PC-3 (cell line): Measurements from ENCODE around the gene DIS3L2. TPM values are rescaled to one million over a fixed set of nuclear protein-coding genes. Genes with fewer than 3 reads are reported as not detected.

Experiments
- ATAC-seq: fragments of 200-7000 bp; cut with Tn5 transposase; 2 replicates; pipeline ENCODE4 v1.9.1; 2020; ENCODE audit warnings: mild to moderate bottlenecking, moderate library complexity
- BruUV-seq: library from RNA; stranded (reverse); fragments of 400-500 nt; replicated peaks from 2 replicates; lab custom pipeline; 2021; lab: Mats Ljungman, UMichigan
- CTCF ChIA-PET: fragments of 300-600 bp; sonication (Branson Sonifier 250); formaldehyde crosslinking; loops from one replicate; lab custom pipeline; 2022; ENCODE audit warnings: antibody characterized with exemption; lab: Charles Lee
- POLR2A ChIA-PET: fragments of 300-600 bp; sonication (Branson Sonifier 250); formaldehyde crosslinking; loops from one replicate; lab custom pipeline; 2022; ENCODE audit warnings: antibody characterized with exemption; ENCODE audit not compliant: unreplicated experiment; lab: Charles Lee
- DNase-seq: peaks from one replicate; pipeline ENCODE4 v3.0.0-alpha.2; 2015
- H2AFZ ChIP-seq: fragments of 300-600 bp; sonication (generic); 2 replicates; pipeline ENCODE4 v1.6.0; 2016; ENCODE audit warnings: antibody characterized with exemption, low read length
- H3F3A ChIP-seq: fragments of 300-600 bp; sonication (generic); one replicate; pipeline ENCODE4 v1.6.0; 2017; ENCODE audit warnings: antibody characterized with exemption, low read length, control low read depth, mild to moderate bottlenecking; ENCODE audit not compliant: unreplicated experiment
- H3K27ac ChIP-seq: fragments of 300-600 bp; sonication (generic); 2 replicates; pipeline ENCODE4 v1.5.1; 2016; ENCODE audit warnings: mild to moderate bottlenecking, low read length
- H3K27me3 ChIP-seq: fragments of 300-600 bp; sonication (generic); 2 replicates; pipeline ENCODE4 v1.6.1; 2016; ENCODE audit warnings: low read length, mixed read lengths
- H3K36me3 ChIP-seq: fragments of 300-600 bp; sonication (generic); 2 replicates; pipeline ENCODE4 v1.6.1; 2016; ENCODE audit warnings: low read depth, mixed run types, low read length, mixed read lengths
- H3K4me1 ChIP-seq: fragments of 300-600 bp; sonication (generic); 2 replicates; pipeline ENCODE4 v1.5.1; 2016; ENCODE audit warnings: low read length; ENCODE audit not compliant: insufficient read depth
- H3K4me2 ChIP-seq: fragments of 300-600 bp; sonication (generic); 2 replicates; pipeline ENCODE4 v1.6.0; 2016; ENCODE audit warnings: low read length
- H3K4me3 ChIP-seq: fragments of 300-600 bp; sonication (generic); 2 replicates; pipeline ENCODE4 v1.5.1; 2016; ENCODE audit warnings: mild to moderate bottlenecking, low read length, mixed read lengths
- H3K79me2 ChIP-seq: fragments of 300-600 bp; sonication (generic); 2 replicates; pipeline ENCODE4 v1.6.1; 2017; ENCODE audit warnings: low read length, mixed read lengths
- H3K9ac ChIP-seq: fragments of 300-600 bp; sonication (generic); 2 replicates; pipeline ENCODE4 v1.6.0; 2016; ENCODE audit warnings: mild to moderate bottlenecking, low read length
- H3K9me2 ChIP-seq: fragments of 300-600 bp; sonication (generic); replicated peaks from 2 replicates; pipeline ENCODE4 v1.6.1; 2016; ENCODE audit warnings: mixed run types, low read length, mixed read lengths
- H3K9me3 ChIP-seq: fragments of 300-600 bp; sonication (generic); 2 replicates; pipeline ENCODE4 v1.6.1; 2016; ENCODE audit warnings: low read length, mixed read lengths
- H4K20me1 ChIP-seq: fragments of 300-600 bp; sonication (generic); 2 replicates; pipeline ENCODE4 v1.6.1; 2016; ENCODE audit warnings: low read length, mixed read lengths
- EZH2 ChIP-seq: fragments of 300-600 bp; sonication (generic); IDR thresholded peaks from one replicate; pipeline ENCODE4 v1.6.1; 2017; ENCODE audit warnings: antibody characterized with exemption, mild to moderate bottlenecking, low read length; ENCODE audit not compliant: unreplicated experiment
- EZH2phosphoT487 ChIP-seq: fragments of 300-600 bp; sonication (generic); IDR thresholded peaks from 2 replicates; pipeline ENCODE4 v1.6.1; 2018; ENCODE audit warnings: mild to moderate bottlenecking, antibody characterized with exemption, low read length, borderline replicate concordance
- intact Hi-C: fragments of 100-400 bp; cut with micrococcal nuclease; formaldehyde crosslinking; loops from 2 replicates; pipeline ENCODE4 v1.9.0; 2023
- total RNA-seq: library from RNA; depleted of rRNA; stranded (reverse); fragments of >200 nt; gene quantifications from 2 replicates; pipeline ENCODE4 v1.2.3, GENCODE V29; 2014
- TF ChIP-seq, protein P1 (sequence below): fragments of 300-600 bp; sonication (generic); conservative IDR thresholded peaks from 2 replicates; pipeline ENCODE4 v1.5.1; 2017; ENCODE audit warnings: antibody characterized with exemption, low read depth, mild to moderate bottlenecking, low read length

DIS3L2 gene
- total RNA-seq, 1 experiment from 2014 or later: 22.8 TPM

GRCh38 chr2:232203166-232203891 lies 241.8 kb downstream of the DIS3L2 start:
- DNase-seq: no peak
- ChIA-PET CTCF (no interaction called here), POLR2A (no interaction called here)
- Histone ChIP-seq H3K9ac (no peak overlapping the region), H4K20me1 (no peaks in the 10 kb centered on the region), H2AFZ (no peak overlapping the region), H3K4me2 (no peak overlapping the region), H3F3A (no peaks in the 10 kb centered on the region), H3K79me2 (no peaks in the 10 kb centered on the region), H3K4me1 (peaks cover 17% of the 10 kb centered on the region), H3K27me3 (no peaks in the 10 kb centered on the region), H3K9me2 (no peaks in the 10 kb centered on the region), H3K27ac (no peak overlapping the region), H3K4me3 (no peak overlapping the region), H3K9me3 (no peaks in the 10 kb centered on the region), H3K36me3 (no peaks in the 10 kb centered on the region)
- intact Hi-C loops: no loop called here
- no TSS peak for BruUV-seq
- TF ChIP-seq EZH2phosphoT487: no peak
- TF ChIP-seq, protein P1, sequence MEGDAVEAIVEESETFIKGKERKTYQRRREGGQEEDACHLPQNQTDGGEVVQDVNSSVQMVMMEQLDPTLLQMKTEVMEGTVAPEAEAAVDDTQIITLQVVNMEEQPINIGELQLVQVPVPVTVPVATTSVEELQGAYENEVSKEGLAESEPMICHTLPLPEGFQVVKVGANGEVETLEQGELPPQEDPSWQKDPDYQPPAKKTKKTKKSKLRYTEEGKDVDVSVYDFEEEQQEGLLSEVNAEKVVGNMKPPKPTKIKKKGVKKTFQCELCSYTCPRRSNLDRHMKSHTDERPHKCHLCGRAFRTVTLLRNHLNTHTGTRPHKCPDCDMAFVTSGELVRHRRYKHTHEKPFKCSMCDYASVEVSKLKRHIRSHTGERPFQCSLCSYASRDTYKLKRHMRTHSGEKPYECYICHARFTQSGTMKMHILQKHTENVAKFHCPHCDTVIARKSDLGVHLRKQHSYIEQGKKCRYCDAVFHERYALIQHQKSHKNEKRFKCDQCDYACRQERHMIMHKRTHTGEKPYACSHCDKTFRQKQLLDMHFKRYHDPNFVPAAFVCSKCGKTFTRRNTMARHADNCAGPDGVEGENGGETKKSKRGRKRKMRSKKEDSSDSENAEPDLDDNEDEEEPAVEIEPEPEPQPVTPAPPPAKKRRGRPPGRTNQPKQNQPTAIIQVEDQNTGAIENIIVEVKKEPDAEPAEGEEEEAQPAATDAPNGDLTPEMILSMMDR: no peak
- TF ChIP-seq EZH2: no peak
- ATAC-seq: no peak

GRCh38 chr2:232203936-232204335 lies 242.4 kb downstream of the DIS3L2 start:
- H3K4me1 ChIP-seq: peaks cover 17% of the 10 kb centered on the region
- no peaks in the 10 kb centered on the region for H4K20me1 ChIP-seq
- no peaks in the 10 kb centered on the region for H3K9me2 ChIP-seq
- TF ChIP-seq EZH2phosphoT487 (no peak), EZH2 (no peak)
- TF ChIP-seq, protein P1: no peak
- no peak overlapping the region for H3K27ac ChIP-seq
- H3K4me2 ChIP-seq: no peak overlapping the region
- ATAC-seq (no peak), DNase-seq (no peak)
- no peaks in the 10 kb centered on the region for H3K36me3 ChIP-seq
- ChIA-PET CTCF (no interaction called here), POLR2A (no interaction called here)
- no peaks in the 10 kb centered on the region for H3K79me2 ChIP-seq
- H3K27me3 ChIP-seq: no peaks in the 10 kb centered on the region
- no peaks in the 10 kb centered on the region for H3K9me3 ChIP-seq
- H3K4me3 ChIP-seq: no peak overlapping the region
- BruUV-seq: no TSS peak
- intact Hi-C loops: no loop called here
- no peak overlapping the region for H2AFZ ChIP-seq
- H3F3A ChIP-seq: no peaks in the 10 kb centered on the region
- H3K9ac ChIP-seq: no peak overlapping the region

DNA sequence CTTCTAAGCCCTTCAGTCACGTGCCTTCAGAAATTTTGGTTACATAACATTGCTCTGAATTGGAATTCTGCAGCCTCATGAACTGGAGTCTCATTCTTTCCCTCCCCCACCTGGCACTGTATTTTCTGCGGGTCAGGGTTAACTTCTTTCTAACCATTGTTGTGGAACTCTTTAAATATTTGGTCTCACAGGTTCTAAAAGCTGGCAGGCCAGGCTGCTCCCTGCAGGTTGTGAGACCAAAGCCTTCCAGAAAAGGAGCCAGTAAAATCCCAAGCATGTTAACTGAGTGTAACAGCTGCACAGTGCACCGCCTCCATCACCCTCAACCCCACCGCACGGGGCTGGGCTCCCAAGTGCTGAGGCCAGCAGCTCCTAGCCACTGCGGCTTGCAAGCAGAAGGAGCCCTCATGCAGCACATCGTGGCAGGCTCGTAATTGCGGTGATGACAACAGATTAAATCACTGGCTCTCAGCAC lies 243.0 kb downstream of the DIS3L2 start:
- H3K36me3 ChIP-seq: no peaks in the 10 kb centered on the region
- no peak overlapping the region for H3K4me2 ChIP-seq
- H3K27me3 ChIP-seq: no peaks in the 10 kb centered on the region
- CTCF ChIA-PET: no interaction called here
- DNase-seq (no peak), ATAC-seq (no peak)
- POLR2A ChIA-PET: no interaction called here
- H3K9me3 ChIP-seq: no peaks in the 10 kb centered on the region
- no peaks in the 10 kb centered on the region for H3K79me2 ChIP-seq
- no peak overlapping the region for H3K27ac ChIP-seq
- BruUV-seq: no TSS peak
- no peak overlapping the region for H3K9ac ChIP-seq
- H4K20me1 ChIP-seq: no peaks in the 10 kb centered on the region
- no peak overlapping the region for H3K4me3 ChIP-seq
- peaks cover 14% of the 10 kb centered on the region for H3K4me1 ChIP-seq
- H2AFZ ChIP-seq: no peak overlapping the region
- intact Hi-C loops: no loop called here
- H3F3A ChIP-seq: no peaks in the 10 kb centered on the region
- TF ChIP-seq EZH2: no peak
- TF ChIP-seq, protein P1: no peak
- no peak for TF ChIP-seq EZH2phosphoT487
- H3K9me2 ChIP-seq: no peaks in the 10 kb centered on the region
